Measurements from ENCODE around the gene SPATA7.

DNA sequence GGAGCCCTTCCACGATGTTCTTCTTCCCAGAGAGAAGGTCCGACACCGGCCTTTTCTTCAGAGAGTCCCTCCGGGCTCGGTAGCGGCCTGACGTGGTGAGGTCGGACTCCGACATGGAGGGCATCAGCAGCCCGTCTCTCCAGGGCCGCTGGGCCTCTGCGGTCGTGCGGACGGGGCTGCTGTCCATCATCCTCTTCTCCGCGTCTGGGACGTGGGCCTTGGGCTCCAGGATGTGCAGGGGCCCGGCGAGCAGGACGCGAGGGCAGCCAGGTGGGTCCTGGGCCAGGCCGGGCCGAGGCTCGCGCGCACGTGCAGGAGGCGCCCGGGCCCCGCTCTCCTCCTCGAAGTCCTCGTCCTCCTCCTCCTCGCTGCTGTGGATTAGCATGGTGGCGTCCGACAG lies 93.5 kb downstream of the SPATA7 start:
- no peak for TF ChIP-seq POLR2A (IDR thresholded peaks at IDR 0.05; ENCODE audit: low read length)
- no peak for TF ChIP-seq GATA1 (IDR thresholded peaks at IDR 0.05; ENCODE audit: low read depth, low read length)

Data from erythroblast (primary cell).